Uterus (tissue), 4 donors: Measurements from ENCODE around the gene UQCC2. TPM values are rescaled to one million over a fixed set of nuclear protein-coding genes. Genes with fewer than 3 reads are reported as not detected.

ENCODE experiments used
- DNase-seq, 2 donors: peaks; one replicate each; pipeline ENCODE4 v3.0.0-alpha.2; 2019 to 2020
- H3K27ac ChIP-seq, 2 donors: fragments of 200-600 bp; sonication (generic); 1 replicate in 1 of 2; 2 replicates in 1 of 2; pipeline ENCODE4 v1.5.1; 2016 to 2018
- H3K27me3 ChIP-seq, 2 donors: fragments of 200-600 bp; sonication (generic); one replicate each; pipeline ENCODE4 v1.5.1; 2018 to 2019; ENCODE audit warnings: control low read depth in 1 of 2
- H3K36me3 ChIP-seq, 2 donors: fragments of 200-600 bp; sonication (generic); one replicate each; pipeline ENCODE4 v1.5.1; 2019; ENCODE audit warnings: control low read depth in 1 of 2
- H3K4me1 ChIP-seq, 2 donors: fragments of 200-600 bp; sonication (generic); one replicate each; pipeline ENCODE4 v1.5.1; 2018 to 2019; ENCODE audit warnings: control low read depth in 1 of 2
- H3K4me3 ChIP-seq, 2 donors: fragments of 200-600 bp; sonication (generic); 1 replicate in 1 of 2; 2 replicates in 1 of 2; pipeline ENCODE4 v1.5.1; 2018 to 2019; ENCODE audit warnings: mild to moderate bottlenecking in 1 of 2
- H3K9me3 ChIP-seq, 2 donors: fragments of 200-600 bp; sonication (generic); one replicate each; pipeline ENCODE4 v1.5.1; 2019; ENCODE audit warnings: control low read depth in 1 of 2
- POLR2A ChIP-seq, 2 donors: fragments of 450-650 bp; IDR thresholded peaks; one replicate each; pipeline ENCODE4 v1.6.1; 2016; ENCODE audit warnings: antibody characterized with exemption in 2 of 2, mild to moderate bottlenecking in 1 of 2, moderate library complexity in 1 of 2
- intact Hi-C: fragments of 100-400 bp; cut with DNase I; formaldehyde crosslinking; loops from one replicate; pipeline ENCODE4 v1.15.1; 2023; ENCODE audit warnings: low total_unique reads
- total RNA-seq, 4 donors: library from RNA; depleted of rRNA in 3 of 4; stranded (reverse); fragments of >200 nt in 3 of 4; gene quantifications; one replicate each; pipeline versions ENCODE4 v1.1.0 to v1.2.4, GENCODE V29; 2014 to 2023
- TF ChIP-seq, protein P1 (sequence below), 4 experiments: fragments of 200-600 bp in 2 of 4; fragments of 450-650 bp in 2 of 4; sonication (generic) in 2 of 4; IDR thresholded peaks; one replicate each; pipeline ENCODE4 v1.5.1; 2016 to 2019; ENCODE audit warnings: antibody characterized with exemption in 4 of 4, mild to moderate bottlenecking in 2 of 4, moderate library complexity in 1 of 4
- donor health status: DM: yes; HTN: yes; CAD: no.

UQCC2 gene
- total RNA-seq, 4 donors from 2014 or later = 10.0 to 63.2 (median 30.9) TPM

DNA sequence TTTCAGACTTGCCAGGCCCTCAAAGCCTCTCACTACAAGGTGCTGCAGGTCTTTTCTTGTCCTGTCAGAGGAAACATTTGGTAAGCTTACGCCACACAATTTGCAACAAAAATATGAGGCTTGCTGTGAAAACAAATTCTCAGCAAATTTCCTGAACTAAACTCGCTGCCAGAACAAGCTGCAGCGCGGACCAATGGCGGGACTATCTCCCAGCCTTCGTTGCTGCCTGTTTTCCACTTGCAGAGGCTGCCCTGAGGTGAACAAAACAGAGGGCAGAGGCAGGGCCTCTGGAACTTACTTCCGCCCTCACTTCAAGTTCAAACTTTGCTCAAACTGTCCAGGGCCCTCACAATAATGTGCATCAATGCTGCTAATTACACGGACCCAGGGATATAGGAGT lies 12.4 kb downstream of the UQCC2 start:
- no peak for TF ChIP-seq POLR2A (IDR thresholded peaks at IDR 0.05)
- TF ChIP-seq, protein P1, sequence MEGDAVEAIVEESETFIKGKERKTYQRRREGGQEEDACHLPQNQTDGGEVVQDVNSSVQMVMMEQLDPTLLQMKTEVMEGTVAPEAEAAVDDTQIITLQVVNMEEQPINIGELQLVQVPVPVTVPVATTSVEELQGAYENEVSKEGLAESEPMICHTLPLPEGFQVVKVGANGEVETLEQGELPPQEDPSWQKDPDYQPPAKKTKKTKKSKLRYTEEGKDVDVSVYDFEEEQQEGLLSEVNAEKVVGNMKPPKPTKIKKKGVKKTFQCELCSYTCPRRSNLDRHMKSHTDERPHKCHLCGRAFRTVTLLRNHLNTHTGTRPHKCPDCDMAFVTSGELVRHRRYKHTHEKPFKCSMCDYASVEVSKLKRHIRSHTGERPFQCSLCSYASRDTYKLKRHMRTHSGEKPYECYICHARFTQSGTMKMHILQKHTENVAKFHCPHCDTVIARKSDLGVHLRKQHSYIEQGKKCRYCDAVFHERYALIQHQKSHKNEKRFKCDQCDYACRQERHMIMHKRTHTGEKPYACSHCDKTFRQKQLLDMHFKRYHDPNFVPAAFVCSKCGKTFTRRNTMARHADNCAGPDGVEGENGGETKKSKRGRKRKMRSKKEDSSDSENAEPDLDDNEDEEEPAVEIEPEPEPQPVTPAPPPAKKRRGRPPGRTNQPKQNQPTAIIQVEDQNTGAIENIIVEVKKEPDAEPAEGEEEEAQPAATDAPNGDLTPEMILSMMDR (IDR thresholded peaks at IDR 0.05) = no peak
- peak overlapping the region in 1 of 2 donors; percentile 2 for H3K27ac ChIP-seq
- no peaks in the 10 kb centered on the region for H3K9me3 ChIP-seq
- H3K27me3 ChIP-seq = no peaks in the 10 kb centered on the region
- H3K4me1 ChIP-seq = peaks cover 0 to 17% of the 10 kb centered on the region in 2 donors
- DNase-seq = no peak
- H3K36me3 ChIP-seq = no peaks in the 10 kb centered on the region
- H3K4me3 ChIP-seq = no peak overlapping the region
- intact Hi-C loops = loop anchor here (10.0 kb wide), 1 partner anchor 114 kb away; the partner anchor contains the start of gene BAK1

DNA sequence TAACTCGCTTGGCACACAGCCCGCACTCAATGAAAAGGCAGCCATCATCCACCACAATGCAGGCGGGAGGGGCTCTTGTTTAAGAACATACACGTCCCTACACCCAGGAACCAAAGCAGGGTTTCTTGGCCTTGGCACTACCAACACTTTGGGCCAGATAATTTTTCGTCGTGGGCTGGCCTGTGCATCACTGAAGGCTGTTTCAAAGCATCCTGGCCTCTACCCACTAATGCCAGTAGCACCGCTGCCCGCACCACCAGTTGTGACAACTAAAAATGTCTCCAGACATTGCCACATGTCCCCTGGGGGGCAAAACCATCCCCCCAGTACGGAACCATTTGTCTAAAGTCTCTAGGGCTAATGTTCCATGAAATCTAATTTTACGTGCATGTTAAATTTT lies 13.0 kb downstream of the UQCC2 start:
- peaks cover 0 to 17% of the 10 kb centered on the region in 2 donors for H3K4me1 ChIP-seq
- no peak for TF ChIP-seq POLR2A (IDR thresholded peaks at IDR 0.05)
- TF ChIP-seq, protein P1 (IDR thresholded peaks at IDR 0.05) = no peak
- no peak overlapping the region for H3K27ac ChIP-seq
- no peaks in the 10 kb centered on the region for H3K9me3 ChIP-seq
- H3K27me3 ChIP-seq = no peaks in the 10 kb centered on the region
- DNase-seq = no peak
- no peak overlapping the region for H3K4me3 ChIP-seq
- H3K36me3 ChIP-seq = no peaks in the 10 kb centered on the region
- intact Hi-C loops = loop anchor here (10.0 kb wide), 1 partner anchor 114 kb away; the partner anchor contains the start of gene BAK1

DNA sequence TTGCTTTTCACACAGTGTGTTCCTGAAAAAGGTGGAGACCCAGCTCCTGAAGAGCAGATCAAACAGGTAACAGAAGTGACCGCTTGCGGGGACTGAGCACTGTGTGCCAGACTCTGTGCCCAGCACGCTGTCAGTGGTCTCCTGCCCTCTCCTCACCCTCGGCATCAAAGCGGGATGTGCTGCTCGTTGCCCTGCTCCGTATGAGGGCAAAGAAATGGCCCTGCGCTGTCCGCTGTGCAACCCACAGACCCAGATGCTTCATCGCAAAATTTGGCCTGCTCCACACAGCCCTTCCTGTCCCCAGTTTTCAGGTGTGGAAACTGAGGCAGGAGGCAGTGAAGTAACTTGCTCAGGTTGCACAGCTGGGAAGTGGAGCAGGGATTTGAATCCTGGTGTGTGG lies 13.7 kb downstream of the UQCC2 start:
- H3K36me3 ChIP-seq = no peaks in the 10 kb centered on the region
- H3K4me3 ChIP-seq = no peak overlapping the region
- TF ChIP-seq POLR2A (IDR thresholded peaks at IDR 0.05) = no peak
- TF ChIP-seq, protein P1 (IDR thresholded peaks at IDR 0.05) = no peak
- no peaks in the 10 kb centered on the region for H3K27me3 ChIP-seq
- DNase-seq = no peak
- no peak overlapping the region for H3K27ac ChIP-seq
- no peaks in the 10 kb centered on the region for H3K9me3 ChIP-seq
- H3K4me1 ChIP-seq = peaks cover 0 to 17% of the 10 kb centered on the region in 2 donors
- intact Hi-C loops = loop anchor here (10.0 kb wide), 1 partner anchor 113 kb away; the partner anchor contains the start of gene BAK1

DNA sequence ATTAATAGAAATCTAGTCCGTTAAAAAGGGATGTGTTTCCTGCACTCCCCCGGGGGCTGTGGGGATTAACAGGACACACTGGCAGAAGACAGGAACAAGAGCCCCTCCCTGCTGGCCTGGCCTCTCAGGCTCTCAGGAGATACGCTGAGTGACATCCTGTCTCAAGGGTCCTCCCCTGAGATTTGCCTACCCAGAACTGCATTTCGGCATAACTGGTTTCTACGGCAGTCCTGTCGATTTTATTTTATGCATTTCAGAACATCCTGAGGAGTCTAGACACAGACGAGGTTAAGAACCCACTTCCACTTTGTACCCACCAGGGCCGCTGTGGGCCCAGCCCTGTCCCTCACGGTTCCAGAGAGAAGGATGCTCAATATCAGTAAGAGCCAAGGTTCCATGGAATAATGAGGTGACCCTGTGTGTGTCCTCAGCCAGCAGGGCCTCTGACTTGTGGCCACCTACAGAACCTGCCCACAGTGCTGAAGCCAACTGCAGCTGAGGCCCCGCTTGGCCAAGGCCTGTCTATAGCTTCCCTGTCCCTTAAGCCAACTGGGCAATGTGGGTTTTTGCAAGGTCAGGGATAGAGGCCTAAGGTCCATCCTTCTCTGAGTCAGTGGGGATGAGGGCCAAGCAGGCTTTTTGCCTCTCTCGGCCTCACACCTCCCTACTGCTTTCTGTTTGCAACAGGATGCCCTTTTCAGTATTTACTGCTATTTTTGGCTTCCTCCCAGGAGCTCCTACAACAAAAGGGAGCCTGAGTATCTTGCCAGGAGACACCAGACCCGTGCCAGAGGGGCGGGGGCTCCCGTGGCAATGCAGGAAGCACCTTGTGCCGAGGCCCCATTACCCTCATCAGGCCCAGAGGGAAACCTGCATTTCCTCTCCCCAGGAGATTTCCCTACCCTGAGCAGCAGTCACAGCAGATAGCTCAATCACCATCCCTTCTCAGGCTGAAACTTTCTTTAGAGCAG lies 14.7 kb downstream of the UQCC2 start:
- DNase-seq = peak; percentile 56 to 66
- intact Hi-C loops = loop anchor here (10.0 kb wide), 1 partner anchor 112 kb away; the partner anchor contains the start of gene BAK1
- TF ChIP-seq POLR2A (IDR thresholded peaks at IDR 0.05) = no peak
- TF ChIP-seq, protein P1 (IDR thresholded peaks at IDR 0.05) = no peak
- peaks cover 0 to 17% of the 10 kb centered on the region in 2 donors for H3K4me1 ChIP-seq
- no peaks in the 10 kb centered on the region for H3K27me3 ChIP-seq
- no peaks in the 10 kb centered on the region for H3K36me3 ChIP-seq
- H3K4me3 ChIP-seq = no peak overlapping the region
- peak overlapping the region; percentile 50 to 64 for H3K27ac ChIP-seq
- H3K9me3 ChIP-seq = no peaks in the 10 kb centered on the region

DNA sequence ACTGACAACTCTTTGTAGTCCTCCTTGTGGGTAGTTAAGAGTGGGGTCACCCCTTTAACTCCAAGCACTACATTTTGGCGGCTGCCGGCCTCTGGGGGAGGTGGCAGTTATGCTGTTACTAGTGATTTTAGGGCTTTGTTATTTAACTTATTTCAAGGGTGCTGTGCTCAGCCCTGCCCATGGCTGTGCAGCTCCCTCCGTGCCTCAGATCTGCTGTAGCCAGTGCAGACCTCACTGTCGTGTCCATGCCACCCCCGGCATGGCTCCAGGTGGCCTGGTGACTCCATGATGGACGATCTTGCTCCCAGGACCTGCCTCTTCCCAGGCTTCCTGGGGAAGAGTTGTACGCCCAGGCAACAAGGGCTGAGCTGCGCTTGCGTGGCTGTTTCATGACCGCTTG lies 15.4 kb downstream of the UQCC2 start:
- intact Hi-C loops = loop anchor here (10.0 kb wide), 1 partner anchor 111 kb away; the partner anchor contains the start of gene BAK1
- Histone ChIP-seq H3K27ac (peak overlapping the region; percentile 50 to 64), H3K27me3 (no peaks in the 10 kb centered on the region), H3K4me1 (peaks cover 0 to 17% of the 10 kb centered on the region in 2 donors), H3K4me3 (no peak overlapping the region), H3K9me3 (no peaks in the 10 kb centered on the region), H3K36me3 (no peaks in the 10 kb centered on the region)
- no peak for DNase-seq
- TF ChIP-seq POLR2A (IDR thresholded peaks at IDR 0.05) = no peak
- TF ChIP-seq, protein P1 (IDR thresholded peaks at IDR 0.05) = no peak
